RPMI7951 (cell line): Measurements from ENCODE around the gene OR7A10. TPM values are rescaled to one million over a fixed set of nuclear protein-coding genes. Genes with fewer than 3 reads are reported as not detected.
"Not testable (repeated sequence)": the region's sequence is repeated elsewhere in the genome, so short reads cannot be mapped to it uniquely, and the experiment has no call there.

Experiments used
- DNase-seq: peaks from one replicate; pipeline ENCODE4 v3.0.0-alpha.2; 2012; ENCODE audit warnings: low read depth
- total RNA-seq: library from RNA; depleted of rRNA; stranded (reverse); fragments of >200 nt; shearing (Covaris generic); gene quantifications from 2 replicates; pipeline ENCODE4 v1.2.3, GENCODE V29; 2014; rRNA removed

OR7A10 gene
- total RNA-seq, 1 experiment from 2014 or later = not detected

GRCh38 chr19:14795078-14795721 lies 53.5 kb downstream of the OR7A10 start:
- DNase-seq = peak; percentile 53

- DNase-seq = not testable (repeated sequence)
Measured at GRCh38 chr19:14792250-14792649, 56.5 kb downstream of the OR7A10 start.

Other genes with a start within 250 kb of the OR7A10 start
- gene ADGRE3, start 174.1 kb downstream of the OR7A10 start, total RNA-seq = not detected in 2 replicates
- gene ZNF333, start 158.9 kb downstream of the OR7A10 start, total RNA-seq = 7.9 and 10.4 TPM in 2 replicates
- gene ADGRE2, start 70.4 kb downstream of the OR7A10 start, total RNA-seq = 3.9 and 6.1 TPM in 2 replicates
- not detected in 2 replicates for gene OR7A5, start 13.7 kb downstream of the OR7A10 start, total RNA-seq
- gene OR7C1, start 13.7 kb downstream of the OR7A10 start, total RNA-seq = under 0.01 TPM in 2 replicates
- not detected in 2 replicates for gene OR7A17, start 37.2 kb upstream of the OR7A10 start, total RNA-seq
- gene OR7C2, start 92.6 kb upstream of the OR7A10 start, total RNA-seq = not detected in 2 replicates
- gene SLC1A6, start 130.9 kb upstream of the OR7A10 start, total RNA-seq = 0.10 and 0.36 TPM in 2 replicates
- 0.36 and 0.39 TPM in 2 replicates for gene CASP14, start 200.6 kb upstream of the OR7A10 start, total RNA-seq
- gene OR1I1, start 233.3 kb upstream of the OR7A10 start, total RNA-seq = not detected in 2 replicates